GM19372 (cell line): ENCODE data around the gene HOXB5.

Source experiments
- ATAC-seq: cut with Tn5 transposase; IDR thresholded peaks from one replicate; pipeline ENCODE4 v1.9.1; 2021; ENCODE audit warnings: mild to moderate bottlenecking, low read depth, moderate library complexity; ENCODE audit not compliant: unreplicated experiment

Gene HOXB5

DNA sequence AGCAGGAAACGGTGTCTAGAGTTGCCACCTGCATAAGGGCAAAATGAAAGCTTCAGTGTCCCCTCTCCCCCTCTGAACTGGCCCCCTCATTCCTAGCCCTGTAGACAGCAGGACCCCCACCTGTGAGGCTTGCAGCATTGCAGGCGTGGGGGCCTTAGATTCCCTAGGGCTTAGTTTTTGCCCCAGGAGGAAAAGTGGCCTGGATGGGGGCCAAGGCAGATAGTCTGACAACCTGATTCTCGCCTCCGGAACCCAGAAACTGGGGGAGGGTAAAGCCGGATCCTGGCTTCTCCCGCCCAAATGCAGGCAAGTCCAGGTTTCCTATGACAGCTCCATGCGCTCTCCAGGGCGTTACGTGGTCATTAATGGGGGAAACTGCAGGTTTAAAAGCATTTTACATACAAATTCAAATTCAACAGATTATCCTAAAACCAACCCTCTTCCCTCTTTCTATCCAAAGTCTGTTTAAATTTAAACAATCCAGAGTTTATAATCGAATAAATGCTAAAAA is 11.9 kb upstream of the HOXB5 start:
- ATAC-seq: no peak

- ATAC-seq: no peak
Measured at GRCh38 chr17:48604770-48605329, 11.3 kb upstream of the HOXB5 start, which contains the start of gene HOXB6. HOXB6 (minus strand) TSS chr17:48604986; CDS start chr17:48598150, 6,836 bp downstream.

GRCh38 chr17:48603959-48604769 is 10.6 kb upstream of the HOXB5 start:
- no peak for ATAC-seq

DNA sequence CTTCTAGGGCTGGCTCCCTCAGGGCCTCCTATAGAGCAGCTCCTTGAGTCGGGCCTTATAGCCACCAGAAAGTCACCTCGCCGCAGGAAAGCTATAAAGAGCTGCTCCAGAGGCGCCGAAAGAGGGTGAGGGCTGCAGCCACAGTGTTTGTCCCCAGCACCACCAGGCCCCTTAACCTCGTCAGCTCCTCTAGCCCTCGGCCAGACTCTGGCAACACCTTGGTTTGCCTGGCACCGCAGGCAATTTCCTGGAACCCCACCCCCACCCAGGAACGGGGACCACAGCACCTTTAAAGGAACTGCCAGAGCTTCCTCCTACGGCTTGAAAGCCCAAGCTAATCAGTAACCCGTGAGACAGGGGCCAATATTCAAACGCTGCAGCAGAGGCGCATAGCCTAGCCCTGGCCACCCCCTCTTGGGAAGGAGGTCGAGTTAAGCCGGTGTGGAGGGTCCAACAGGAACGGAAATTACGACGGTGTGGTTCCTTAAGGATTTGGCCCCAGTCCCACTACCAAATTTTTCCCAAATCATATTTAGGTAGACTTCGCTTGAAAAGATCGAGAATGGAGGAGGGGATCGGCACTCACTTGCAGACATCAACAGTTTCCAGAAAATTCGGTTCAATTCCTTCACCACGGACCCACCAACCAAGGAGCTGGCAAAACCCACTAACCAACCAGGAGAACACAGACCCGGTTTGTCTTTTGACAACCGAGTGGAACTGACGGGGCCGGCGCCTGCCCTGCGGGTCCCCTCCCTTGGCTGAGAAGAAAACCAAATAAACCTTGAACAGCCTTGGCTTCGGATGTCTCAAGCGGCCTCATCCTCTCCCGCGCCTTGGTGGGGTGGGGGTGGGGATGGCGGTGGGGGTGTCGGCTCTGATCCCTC is 8.2 kb upstream of the HOXB5 start:
- ATAC-seq: no peak

- no peak for ATAC-seq
Measured at GRCh38 chr17:48601207-48601538, 7.6 kb upstream of the HOXB5 start.

DNA sequence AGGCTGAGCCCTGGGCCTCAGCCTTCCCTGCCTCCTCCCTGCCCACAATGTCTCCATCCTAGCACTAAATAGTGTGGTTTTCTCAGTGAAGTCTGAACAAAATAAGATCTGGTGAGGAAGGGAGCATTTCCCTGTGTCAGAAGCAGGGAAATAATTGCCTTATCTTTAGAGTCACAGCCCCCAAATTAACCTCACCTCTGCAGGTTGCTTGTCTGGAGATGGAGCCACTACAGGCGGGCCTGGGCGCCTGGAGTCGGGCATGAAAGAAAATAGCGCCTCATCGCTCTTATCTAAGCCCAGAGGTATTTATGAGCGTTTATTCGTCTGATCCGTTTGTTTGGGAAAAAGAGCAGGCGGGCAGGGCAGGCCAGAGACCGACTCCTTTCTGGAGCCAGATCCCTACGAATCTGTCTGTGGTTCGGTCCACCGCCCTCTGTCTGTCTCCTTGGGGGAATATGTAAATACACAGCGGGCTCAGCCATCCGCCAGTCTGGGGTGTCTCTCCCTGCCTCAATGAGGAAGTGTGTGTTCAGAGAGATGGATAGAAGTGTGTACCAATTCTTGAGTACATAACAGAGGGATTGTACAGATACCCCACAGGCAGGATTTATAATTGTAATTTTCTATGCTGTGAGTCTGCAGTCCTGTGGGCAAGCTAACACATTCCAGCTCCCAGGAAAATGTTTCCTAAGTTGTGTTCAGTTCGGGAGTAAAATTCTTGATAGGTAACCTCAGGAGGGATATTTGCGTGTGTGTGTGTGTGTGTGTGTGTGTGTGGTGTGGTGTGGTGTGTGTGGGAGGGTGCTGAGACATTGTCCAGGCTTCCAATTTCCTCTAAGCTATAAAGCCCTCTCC is 6.9 kb upstream of the HOXB5 start:
- no peak for ATAC-seq

DNA sequence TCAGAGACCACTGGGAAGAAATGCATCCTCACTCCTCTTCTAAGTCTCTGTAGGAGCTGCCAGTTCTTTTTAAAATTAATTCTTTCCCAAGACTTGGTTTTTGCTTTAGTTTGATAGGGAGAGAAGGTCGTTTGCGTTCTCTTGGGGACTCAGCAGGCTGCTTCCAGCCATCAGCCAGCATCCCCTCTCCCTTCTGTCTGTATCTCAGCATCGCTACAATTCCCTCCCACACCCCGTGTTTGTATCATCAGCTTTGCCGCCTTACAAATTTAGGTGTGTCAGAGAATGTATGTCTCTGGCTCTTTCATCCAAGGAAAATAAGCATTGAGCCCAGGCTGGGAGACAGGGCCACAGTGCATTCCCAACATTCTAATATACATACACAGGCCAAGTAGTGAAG is 5.8 kb upstream of the HOXB5 start:
- no peak for ATAC-seq

- no peak for ATAC-seq
Measured at GRCh38 chr17:48598736-48599135, 5.2 kb upstream of the HOXB5 start.

GRCh38 chr17:48597778-48598631 is 4.4 kb upstream of the HOXB5 start:
- no peak for ATAC-seq

DNA sequence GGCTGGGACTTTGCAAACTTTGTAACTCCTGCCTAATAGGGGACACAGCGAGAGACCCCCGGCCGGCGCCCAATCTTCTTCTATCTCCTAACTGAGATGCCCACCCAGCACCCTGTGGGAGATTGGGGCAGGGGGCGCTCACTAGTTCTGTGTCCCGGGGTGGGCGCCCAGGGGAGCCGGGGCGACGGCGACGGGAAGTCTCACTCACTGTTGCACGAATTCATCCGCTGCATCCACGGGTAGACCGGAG is 3.9 kb upstream of the HOXB5 start:
- ATAC-seq: no peak

- ATAC-seq: no peak
Measured at GRCh38 chr17:48596735-48597527, 3.4 kb upstream of the HOXB5 start.

DNA sequence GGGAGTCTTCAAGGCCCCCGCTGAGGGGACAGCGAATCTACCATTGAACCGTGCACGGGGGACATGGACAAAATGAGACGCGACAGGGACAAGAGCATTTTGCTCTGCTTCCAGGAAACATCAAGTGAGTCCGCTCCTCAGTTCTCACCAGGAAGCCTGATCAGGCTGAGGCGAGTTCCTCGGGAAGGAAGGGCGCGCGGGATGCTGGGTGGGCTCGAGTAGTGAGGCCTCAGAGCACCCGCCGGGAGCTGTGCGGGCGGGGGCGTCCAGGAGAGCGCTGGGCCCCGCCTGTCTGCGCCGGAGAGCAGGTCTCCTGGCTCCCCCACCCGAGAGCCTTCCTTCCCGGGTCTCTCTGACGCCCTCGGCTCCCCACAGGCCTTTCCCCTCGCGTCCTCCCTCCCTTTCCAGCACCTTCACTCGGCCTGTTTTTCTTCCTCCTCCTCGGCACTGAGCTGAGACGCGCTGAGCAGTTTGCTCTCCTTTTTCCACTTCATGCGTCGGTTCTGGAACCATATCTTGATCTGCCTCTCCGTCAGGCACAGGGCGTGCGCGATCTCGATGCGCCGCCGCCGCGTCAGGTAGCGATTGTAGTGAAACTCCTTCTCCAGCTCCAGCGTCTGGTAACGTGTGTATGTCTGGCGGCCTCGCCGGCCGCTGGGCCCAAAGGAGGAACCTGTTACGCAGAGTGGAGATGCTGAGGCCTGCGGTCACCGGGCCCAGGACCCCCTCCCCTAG is 2.6 kb upstream of the HOXB5 start:
- ATAC-seq: no peak

DNA sequence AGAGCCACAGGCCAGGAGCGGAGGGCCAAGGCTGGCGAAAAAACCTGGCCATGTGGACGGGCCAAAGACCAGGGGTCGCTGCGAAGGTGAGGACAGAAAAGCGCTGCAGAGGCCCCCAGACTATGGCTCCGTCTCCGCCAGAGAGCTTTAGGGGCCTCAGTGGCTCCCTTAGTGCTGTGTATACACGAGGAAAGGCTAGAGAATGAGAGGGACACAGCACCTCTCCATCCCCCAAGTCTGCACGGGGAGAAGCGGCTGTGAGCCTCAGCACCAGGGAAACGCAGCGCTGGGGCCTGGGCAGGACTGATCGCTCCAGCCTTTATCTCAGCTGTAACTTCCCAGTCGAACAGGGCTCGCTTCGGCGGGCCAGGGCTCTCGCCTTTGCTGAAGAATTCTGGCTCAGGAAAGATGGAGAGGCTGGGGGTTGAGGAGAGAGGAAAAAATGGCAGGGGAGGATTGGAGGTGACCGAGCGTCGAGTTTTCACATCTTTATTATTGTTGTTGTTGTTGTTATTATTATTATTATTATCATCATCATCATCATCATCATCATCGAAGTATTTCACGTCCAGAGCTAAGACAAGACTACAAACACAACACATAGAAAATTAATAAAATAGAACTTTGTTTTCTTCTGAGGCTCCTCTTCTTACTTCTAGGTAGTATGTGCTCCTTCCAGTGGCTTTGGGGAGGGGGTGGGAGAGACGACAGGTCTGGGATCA is 1.9 kb upstream of the HOXB5 start:
- ATAC-seq: no peak

- no peak for ATAC-seq
Measured at GRCh38 chr17:48594538-48595277, 1.1 kb upstream of the HOXB5 start.

GRCh38 chr17:48593840-48594537 is 410 bp upstream of the HOXB5 start:
- no peak for ATAC-seq

DNA sequence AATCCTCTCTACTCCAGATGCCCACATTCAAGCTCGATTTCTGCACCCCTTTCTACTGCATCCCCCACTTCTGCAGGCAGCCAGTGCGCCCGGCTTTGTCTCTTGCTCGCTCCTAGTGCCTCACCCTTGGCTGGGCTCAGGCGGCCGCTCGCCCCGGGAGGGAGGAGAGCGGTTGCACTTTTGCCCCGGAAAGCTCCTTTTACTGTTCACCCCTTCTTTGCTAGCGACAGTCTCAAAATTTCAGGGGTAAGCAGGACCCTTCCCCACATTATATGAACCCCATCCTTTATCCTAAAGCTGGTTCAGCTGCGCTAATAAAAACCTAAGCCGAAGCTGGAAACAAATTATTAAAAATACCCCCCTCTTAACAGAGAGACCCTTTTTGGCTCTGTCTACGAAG is 1.0 kb downstream of the HOXB5 start:
- ATAC-seq: no peak
